ENCODE measurements around the gene IGIP. TPM values are rescaled to one million over a fixed set of nuclear protein-coding genes. Genes with fewer than 3 reads are reported as not detected.

IGIP gene
- total RNA-seq, 1 experiment from 2014 or later = 2.5 TPM

DNA sequence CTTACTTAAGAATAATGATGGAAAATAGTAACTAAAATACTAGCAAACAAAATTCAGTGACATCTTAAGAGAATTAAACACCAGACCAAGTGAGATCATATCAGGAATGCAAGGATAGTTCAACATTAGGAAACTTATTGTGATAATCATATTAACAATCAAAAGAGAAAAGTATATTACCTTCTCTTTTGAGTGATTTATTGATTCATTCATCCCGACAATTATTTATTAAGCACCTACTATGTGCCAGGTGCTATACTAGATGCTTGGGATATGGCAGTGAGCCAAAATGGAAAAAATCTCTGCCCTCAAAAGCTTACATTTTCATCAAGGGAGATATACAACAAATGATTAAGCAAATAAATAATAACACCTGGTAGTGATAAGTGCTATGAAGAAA is 35.5 kb upstream of the IGIP start:
- POLR2A ChIA-PET (ENCODE audit: low non-redundant PET) = no interaction called here
- CTCF ChIA-PET = no interaction called here
- Histone ChIP-seq H3K4me3 (ENCODE audit: low read depth, low read length, poor library complexity, severe bottlenecking) (no peak overlapping the region), H3K4me1 (ENCODE audit: insufficient read depth, low read length, poor library complexity, severe bottlenecking) (no peaks in the 10 kb centered on the region), H3K27ac (ENCODE audit: low read depth, low read length, poor library complexity, severe bottlenecking) (no peak overlapping the region), H3K27me3 (replicated peaks; ENCODE audit: insufficient read depth, low read depth, low read length, poor library complexity) (peaks cover 16% of the 10 kb centered on the region), H3K9me3 (ENCODE audit: low read depth, low read length, poor library complexity, severe bottlenecking) (peaks cover 10% of the 10 kb centered on the region), H3K36me3 (ENCODE audit: insufficient read depth, low read length, poor library complexity, severe bottlenecking) (no peaks in the 10 kb centered on the region)
- no peak for DNase-seq (ENCODE audit: low spot score)
- intact Hi-C loops (cut with micrococcal nuclease; ENCODE audit: unreplicated experiment) = no loop called here
- BruUV-seq (replicated peaks) = no TSS peak
- TF ChIP-seq EZH2 (IDR thresholded peaks at IDR 0.05; ENCODE audit: borderline replicate concordance, low read depth, low read length, poor library complexity, severe bottlenecking) = no peak
- TF ChIP-seq CTCF (conservative IDR thresholded peaks at IDR 0.05; ENCODE audit: low read depth, low read length) = no peak

DNA sequence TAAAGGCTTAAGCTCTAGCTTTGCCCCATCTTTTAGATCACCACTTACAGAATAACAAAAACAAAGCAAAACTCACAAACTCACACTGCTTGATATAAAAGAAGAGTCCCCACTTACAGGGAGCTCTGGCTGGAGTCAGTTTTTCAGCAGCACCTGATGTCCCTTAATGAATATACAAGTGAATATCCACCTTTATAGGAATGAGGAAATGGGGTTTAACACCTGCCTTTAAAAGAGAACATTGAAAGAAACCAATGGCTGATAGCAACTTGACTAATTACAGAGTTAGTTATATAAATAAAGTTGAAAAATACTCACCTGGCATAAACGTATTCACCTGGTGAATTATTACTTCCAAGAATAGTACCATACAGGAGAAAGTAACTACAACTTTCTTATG is 32.6 kb upstream of the IGIP start:
- ChIA-PET CTCF (no interaction called here), POLR2A (ENCODE audit: low non-redundant PET) (no interaction called here)
- TF ChIP-seq EZH2 (IDR thresholded peaks at IDR 0.05; ENCODE audit: borderline replicate concordance, low read depth, low read length, poor library complexity, severe bottlenecking) (no peak), CTCF (conservative IDR thresholded peaks at IDR 0.05; ENCODE audit: low read depth, low read length) (no peak)
- Histone ChIP-seq H3K27me3 (replicated peaks; ENCODE audit: insufficient read depth, low read depth, low read length, poor library complexity) (peaks cover 10% of the 10 kb centered on the region), H3K27ac (ENCODE audit: low read depth, low read length, poor library complexity, severe bottlenecking) (no peak overlapping the region), H3K4me3 (ENCODE audit: low read depth, low read length, poor library complexity, severe bottlenecking) (no peak overlapping the region), H3K36me3 (ENCODE audit: insufficient read depth, low read length, poor library complexity, severe bottlenecking) (no peaks in the 10 kb centered on the region), H3K9me3 (ENCODE audit: low read depth, low read length, poor library complexity, severe bottlenecking) (peaks cover 10% of the 10 kb centered on the region), H3K4me1 (ENCODE audit: insufficient read depth, low read length, poor library complexity, severe bottlenecking) (no peaks in the 10 kb centered on the region)
- no peak for DNase-seq (ENCODE audit: low spot score)
- intact Hi-C loops (cut with micrococcal nuclease; ENCODE audit: unreplicated experiment) = no loop called here
- no TSS peak for BruUV-seq (replicated peaks)

DNA sequence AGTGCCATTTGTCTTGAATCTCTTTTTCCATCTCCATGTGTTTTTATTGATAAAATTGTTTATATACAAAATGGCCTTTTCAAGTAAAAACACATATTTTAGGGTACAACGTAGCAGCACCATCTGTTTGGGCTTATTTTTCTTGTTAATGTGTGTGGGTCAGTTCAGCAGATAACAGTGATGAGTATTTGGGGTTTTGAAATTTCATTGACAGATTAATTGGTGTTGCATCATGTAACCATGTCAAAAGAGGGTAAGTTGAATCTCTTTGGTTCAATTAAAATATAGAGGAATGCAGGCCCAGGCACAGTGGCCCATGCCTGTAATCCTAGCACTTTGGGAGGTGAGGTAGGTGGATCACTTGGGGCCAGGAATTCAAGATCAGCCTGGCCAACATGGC is 31.9 kb upstream of the IGIP start:
- BruUV-seq (replicated peaks) = no TSS peak
- intact Hi-C loops (cut with micrococcal nuclease; ENCODE audit: unreplicated experiment) = no loop called here
- POLR2A ChIA-PET (ENCODE audit: low non-redundant PET) = no interaction called here
- Histone ChIP-seq H3K4me1 (ENCODE audit: insufficient read depth, low read length, poor library complexity, severe bottlenecking) (no peaks in the 10 kb centered on the region), H3K27ac (ENCODE audit: low read depth, low read length, poor library complexity, severe bottlenecking) (no peak overlapping the region), H3K36me3 (ENCODE audit: insufficient read depth, low read length, poor library complexity, severe bottlenecking) (no peaks in the 10 kb centered on the region), H3K27me3 (replicated peaks; ENCODE audit: insufficient read depth, low read depth, low read length, poor library complexity) (peaks cover 10% of the 10 kb centered on the region), H3K9me3 (ENCODE audit: low read depth, low read length, poor library complexity, severe bottlenecking) (peaks cover 10% of the 10 kb centered on the region), H3K4me3 (ENCODE audit: low read depth, low read length, poor library complexity, severe bottlenecking) (no peak overlapping the region)
- DNase-seq (ENCODE audit: low spot score) = no peak
- TF ChIP-seq EZH2 (IDR thresholded peaks at IDR 0.05; ENCODE audit: borderline replicate concordance, low read depth, low read length, poor library complexity, severe bottlenecking) (no peak), CTCF (conservative IDR thresholded peaks at IDR 0.05; ENCODE audit: low read depth, low read length) (no peak)
- CTCF ChIA-PET = no interaction called here
